IPS DF 19.7 (cell line): Measurements from ENCODE around the gene DOCK4.
"Not testable (repeated sequence)": the region's sequence is repeated elsewhere in the genome, so short reads cannot be mapped to it uniquely, and the experiment has no call there.

ENCODE experiments used
- DNase-seq: peaks from one replicate; pipeline ENCODE4 v3.0.0-alpha.2; 2013; ENCODE audit warnings: low read depth, low spot score

DOCK4 gene

DNA sequence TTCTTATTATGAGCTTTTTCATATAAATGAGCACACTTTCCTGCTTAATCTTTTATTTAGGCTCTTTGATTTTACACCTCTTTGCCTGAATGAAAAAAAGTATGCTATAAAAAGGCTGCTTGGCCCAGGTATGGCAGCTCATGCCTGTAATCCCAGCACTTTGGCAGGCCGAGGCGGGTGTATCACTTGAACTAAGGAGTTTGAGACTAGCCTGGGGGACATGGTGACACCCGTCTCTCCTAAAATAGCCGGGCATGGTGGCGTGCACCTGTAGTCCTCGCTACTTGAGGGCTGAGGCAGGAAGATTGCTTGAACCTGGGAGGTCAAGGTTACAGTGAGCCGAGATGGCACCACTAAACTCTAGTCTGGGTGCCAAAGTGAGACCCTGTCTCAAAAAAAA, 72.9 kb downstream of the DOCK4 start:
- DNase-seq: no peak

DNA sequence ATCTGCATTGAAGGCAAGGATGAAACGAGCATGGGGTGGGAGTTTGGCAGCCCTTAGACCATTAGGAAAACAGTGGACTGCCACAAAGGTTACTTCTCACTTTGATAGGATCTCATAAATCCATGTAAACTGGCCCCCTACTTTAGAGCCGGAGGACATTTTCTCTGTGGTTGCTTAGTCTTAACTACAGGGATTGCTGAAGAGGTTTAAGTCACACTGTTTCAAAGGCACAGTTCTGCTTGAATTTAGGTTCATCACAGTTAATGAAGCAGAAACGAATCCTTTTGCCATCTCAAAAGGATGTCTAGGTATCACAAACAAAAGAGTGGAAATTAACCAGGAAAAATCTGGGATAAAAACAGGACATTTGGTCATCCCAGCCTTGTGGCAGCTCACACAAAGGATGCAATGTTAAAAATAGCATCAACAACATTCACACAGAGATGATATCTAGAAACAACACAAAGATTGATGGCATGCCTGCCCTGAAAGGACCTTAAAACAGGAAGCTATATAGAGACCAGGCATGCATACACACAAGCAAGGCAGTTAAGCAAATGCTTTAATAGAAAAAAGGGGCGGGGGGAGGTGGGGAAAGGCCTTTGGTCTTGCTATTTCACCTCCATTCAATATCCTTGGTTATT, 74.0 kb downstream of the DOCK4 start:
- DNase-seq: no peak

DNA sequence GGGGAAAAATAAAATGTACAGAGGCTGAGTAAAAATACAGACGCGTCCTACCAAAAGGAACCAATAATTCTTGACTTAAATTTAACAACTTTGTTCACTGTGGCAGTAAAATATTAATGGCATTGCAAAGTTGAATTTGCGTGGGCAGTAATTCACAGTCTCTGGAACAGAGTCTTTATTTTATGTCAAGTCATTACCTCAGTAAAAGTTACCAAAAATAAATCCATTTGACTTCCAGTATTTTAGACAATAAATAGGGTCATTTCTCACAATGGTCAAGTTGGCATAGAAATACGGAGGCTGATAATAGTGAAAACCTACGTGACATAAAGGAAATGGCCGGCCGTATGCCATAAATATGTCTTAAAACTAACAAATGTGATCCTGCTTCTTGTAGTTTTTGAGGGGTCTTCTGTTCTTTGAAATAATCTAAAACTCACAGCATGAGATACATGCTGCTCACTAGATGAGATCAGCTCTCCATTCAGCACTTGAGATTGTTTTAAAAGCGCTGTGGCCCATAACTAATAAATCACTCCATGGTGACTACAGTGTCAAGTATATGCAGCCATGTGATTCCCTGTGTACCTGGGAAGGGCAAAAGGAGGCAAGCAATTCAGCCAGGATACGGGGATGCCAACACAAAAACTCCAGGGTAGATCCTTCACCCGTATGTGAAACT, 75.3 kb downstream of the DOCK4 start:
- no peak for DNase-seq

DNA sequence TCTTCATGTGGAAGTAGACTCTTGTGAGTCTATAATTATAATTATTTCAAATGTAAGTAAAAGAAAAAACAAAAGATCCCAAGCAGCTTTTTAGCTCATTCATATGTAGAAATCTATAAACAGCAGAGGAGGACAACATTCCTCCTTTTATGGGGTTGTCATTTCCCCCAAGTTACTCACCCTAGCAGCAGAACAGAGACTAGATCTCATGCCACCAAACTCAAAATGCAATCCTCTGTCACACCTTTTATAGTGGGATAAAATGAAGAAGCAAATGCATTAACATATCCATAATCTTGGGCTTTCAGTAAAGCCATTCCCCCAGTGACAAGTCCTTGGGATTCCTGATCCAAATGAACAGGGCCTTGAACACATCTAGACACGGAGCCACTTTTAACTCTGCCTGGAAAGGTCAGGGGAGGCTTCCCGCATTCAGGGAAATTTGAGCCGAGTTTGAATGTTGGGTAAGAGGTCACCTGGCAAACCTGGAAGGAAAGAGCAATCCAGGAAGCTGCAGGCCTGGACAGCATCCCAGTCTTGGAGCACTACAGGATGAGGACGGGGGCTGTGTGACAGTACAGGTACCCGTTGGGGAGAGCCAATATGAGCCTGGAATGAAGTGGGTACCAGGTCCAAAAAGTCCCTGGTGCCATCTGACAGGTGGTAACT, 76.4 kb downstream of the DOCK4 start:
- DNase-seq: no peak

DNA sequence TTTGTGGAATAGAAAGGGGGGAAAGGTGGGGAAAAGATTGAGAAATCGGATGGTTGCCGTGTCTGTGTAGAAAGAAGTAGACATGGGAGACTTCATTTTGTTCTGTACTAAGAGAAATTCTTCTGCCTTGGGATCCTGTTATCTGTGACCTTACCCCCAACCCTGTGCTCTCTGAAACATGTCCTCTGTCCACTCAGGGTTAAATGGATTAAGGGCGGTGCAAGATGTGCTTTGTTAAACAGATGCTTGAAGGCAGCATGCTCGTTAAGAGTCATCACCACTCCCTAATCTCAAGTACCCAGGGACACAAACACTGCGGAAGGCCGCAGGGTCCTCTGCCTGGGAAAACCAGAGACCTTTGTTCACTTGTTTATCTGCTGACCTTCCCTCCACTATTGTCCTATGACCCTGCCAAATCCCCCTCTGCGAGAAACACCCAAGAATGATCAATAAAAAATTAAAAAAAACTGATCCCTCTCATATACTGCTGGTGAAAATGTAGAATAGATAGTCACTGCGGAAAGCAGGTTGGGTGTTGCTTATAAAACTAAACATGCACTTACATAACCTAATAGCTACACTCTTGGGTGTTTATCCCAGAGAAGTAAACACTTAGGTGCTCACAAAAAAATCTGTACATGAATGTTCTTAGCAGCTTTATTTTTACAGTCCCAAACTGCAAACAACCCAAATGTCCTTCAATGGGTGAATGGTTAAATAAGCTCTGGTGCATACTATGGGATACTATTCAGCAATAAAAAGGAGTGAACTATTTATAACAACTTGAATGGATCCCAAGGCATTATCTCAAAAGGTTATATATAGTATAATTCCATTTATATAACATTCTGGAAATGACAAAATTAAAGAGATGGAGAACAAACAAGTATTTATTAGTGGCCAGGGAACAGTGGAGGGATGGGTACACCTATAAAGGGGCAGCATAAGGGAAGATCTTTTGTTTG, 77.5 kb downstream of the DOCK4 start:
- not testable (repeated sequence) for DNase-seq

DNA sequence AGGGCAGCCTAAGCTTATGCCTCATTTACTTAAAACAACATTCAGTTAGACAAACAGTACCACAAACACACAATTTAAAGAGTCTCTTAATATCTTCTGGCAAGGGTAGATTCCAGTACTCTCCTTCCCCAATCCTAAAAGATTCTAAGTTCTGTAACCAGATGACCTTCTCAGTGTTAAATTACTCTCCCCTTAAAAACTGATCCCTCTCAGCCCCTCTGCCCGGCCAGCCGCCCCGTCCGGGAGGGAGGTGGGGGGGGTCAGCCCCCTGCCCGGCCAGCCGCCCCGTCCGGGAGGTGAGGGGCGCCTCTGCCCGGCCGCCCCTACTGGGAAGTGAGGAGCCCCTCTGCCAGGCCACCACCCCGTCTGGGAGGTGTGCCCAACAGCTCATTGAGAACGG, 78.2 kb downstream of the DOCK4 start:
- not testable (repeated sequence) for DNase-seq

DNA sequence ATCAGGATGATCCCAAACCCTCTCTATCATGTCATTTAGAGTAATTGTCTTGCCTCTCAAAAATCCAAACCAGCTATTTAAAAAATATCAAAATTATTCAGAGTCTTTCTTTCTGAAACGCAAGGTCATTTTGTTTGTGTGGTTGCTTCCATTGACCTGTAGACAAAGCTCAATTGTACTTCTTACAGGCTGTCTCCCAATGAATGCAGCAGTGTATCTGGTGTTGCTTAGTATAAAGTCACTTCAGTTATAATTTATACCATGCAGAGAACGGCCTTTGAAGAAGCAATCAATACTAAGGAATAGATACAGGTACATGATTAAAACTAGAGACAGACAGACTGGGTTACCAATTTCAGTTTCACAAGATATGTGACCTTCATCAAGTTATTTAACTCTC, 80.9 kb downstream of the DOCK4 start:
- DNase-seq: no peak

DNA sequence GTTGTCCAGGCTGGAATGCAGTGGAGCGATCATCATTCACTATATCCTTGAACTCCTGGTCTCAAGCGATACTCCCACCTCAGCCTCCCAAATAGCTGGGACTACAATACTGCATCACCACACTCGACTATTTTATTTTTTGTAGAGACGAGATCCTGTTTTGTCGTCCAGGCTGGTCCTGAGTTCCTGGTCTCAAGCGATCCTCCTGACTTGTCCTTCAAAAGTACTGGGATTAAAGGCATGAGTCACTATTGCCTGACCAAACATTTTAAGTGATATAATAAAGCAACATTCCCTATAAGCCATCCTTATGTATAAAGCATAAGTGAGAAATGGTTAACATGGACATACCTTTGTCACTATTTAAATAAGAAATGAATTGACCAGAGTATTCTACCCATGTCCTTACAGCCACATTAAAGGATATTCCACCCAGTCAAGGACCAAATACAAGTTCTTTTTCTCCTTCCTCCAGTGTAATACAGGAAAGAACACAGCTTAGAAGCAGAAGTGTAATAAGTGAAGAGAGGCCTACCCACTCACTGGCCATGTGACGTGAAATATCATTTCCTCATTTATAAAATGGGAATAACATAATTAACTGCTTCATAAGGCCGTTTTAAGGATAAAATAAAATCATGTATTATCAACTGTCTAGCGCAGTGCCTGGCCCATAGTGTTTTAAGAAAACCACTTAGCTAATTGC, 82.0 kb downstream of the DOCK4 start:
- DNase-seq: no peak

DNA sequence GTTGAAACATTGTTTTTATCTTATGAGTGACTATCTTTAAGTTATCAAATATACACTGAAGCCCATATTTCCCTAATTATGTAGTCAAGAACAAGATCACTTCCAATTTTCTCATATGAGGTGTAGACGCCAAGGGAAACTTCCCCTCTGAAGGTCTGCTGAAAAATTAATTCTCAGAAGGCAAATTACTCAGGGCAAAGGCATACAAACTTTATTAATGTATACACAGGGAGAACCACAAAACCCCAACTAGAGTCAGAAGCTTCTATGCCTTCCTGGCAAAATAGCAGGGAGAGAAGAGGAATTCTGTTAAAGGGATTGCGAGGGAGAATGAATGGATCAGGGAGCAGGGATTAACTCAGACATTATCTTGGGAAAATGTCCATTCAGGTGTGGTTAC, 83.4 kb downstream of the DOCK4 start:
- no peak for DNase-seq

DNA sequence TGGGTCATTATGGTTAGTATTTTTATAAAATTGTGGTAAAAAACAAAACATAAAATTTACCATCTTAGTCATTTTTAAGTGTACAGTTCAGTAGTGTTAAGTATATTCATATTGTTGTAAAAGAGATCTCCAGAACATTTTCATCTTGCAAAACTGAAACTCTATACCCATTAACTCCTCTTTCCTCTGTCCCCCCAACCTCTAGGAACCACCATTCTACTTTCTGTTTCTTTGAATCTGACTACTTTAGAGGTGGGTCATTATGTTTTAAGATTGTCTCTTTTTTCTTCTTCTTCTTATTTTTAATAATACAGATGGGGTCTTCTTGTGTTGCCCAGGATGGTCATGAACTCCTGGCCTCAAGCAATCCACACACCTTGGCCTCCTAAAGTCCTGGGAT, 84.1 kb downstream of the DOCK4 start:
- no peak for DNase-seq

DNA sequence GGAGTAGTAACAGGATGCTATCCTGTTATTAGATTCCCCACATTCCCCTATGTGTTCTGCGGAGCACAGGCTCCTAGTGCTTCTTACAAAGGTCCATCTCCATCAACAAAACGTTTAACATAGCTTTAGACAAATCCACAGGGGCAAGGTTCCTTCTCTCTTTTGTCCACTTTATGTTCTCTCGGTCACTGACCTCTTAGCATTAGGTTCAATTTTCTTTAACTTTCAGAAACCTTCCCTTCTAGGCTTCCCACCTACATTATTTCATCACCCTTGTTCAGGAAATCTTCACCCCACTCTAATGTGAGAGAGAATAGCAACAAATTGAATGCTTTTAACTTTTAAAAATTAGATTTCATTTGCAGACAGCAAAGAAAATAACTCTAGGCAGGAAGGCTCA, 84.9 kb downstream of the DOCK4 start:
- DNase-seq: no peak

DNA sequence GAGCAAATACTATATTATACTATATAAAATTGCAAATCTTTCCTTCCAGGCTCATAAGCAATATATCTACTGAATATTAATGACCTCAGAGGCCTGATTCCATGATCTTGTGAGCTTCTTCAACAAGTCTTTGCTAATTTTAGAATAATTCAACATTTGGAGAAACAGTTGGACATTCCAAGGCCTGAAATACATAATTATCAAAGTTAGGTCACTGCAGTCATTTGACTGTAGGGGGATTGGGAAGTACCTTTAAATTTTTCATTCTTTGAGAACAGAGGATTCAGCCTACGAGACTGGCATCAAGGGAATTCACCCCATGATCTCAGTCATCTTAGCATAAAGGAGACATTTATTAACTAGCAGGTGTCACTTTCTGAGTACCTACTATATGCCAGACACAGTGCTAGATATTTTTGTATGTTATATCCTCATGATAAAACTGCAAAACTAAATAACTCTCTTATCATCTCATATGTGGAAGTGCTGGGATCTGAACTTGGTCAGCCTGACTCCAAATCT, 85.4 kb downstream of the DOCK4 start:
- no peak for DNase-seq

DNA sequence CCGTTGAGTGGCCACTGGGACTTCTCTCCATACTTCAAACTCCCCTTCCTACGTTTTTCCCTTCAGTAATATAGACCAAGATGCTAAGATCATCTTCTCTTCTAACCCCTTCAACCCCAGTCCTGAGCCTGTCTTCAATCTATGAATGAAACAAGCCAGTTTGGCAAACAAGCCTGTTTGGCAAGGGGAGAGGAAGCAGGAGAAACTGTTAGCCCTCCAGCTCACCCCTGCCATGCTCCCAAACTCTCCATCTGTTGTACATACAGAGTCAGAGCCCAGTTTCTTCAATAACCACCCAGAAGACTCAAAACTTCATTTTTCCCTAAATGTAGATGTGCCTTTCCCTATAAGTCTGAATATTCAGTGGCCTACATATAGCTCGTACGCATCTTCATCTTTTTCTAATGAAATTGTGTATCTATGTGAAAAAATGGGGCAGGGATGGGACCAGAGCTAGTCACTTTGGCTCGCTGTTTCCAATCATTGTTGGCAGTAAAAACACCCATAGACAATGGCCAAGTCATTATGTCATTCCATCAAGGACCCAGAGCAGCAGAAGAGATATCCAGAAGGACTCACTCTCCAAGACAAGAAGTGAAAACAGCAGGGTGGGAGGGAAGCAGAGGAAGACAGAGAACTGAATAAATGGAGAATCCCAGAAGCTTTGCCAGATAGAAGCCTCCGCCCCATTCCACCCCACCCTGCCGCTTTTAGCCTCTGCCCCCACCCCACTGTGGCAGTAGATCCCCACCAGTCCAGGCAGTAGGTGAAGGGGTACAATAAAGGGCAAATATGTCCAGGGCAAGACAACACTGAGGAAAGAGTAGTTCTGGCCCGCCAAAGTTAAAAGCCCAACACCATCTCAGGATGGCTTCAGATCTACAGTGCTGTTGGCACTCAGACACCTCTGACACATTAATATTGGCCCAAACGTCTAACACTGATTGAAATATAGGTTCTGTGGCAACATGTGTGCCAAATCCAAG, 87.3 kb downstream of the DOCK4 start:
- no peak for DNase-seq

DNA sequence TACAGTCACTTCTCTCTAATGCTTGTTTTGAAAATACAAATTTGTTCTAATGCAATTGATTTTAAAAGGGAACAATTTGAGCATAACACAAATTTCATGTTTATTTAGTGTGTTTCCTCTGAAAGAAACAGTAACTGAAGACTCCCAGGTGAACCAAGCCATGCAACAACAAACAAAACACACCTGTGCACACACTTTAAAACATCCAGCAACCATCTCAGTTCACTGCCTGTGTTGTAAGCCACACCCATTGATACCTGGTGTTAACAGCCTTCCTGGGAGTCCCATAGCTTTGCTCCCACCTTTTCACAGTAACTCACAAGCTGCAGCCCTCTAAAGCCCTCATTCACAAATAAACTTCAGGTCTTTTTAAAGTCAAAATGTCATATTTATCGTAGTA, 89.3 kb downstream of the DOCK4 start:
- no peak for DNase-seq

DNA sequence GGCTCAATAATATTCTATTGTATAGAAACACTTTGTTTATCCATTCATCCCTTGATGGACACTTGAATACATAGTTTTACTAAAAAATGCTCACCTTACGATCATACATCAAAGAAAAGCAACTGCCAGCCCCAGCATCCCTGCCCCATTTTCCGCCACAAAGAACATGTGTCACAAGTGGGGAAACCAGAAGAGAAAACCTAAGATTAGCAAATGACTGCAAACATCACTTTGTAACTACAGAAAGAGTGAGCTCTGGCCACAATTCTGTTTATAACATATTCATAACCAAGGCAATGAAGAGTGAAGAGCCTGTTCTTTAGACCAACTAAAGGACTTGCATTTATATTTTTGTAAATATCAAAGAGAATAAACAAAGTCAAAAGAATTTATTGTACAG, 89.8 kb downstream of the DOCK4 start:
- DNase-seq: no peak

DNA sequence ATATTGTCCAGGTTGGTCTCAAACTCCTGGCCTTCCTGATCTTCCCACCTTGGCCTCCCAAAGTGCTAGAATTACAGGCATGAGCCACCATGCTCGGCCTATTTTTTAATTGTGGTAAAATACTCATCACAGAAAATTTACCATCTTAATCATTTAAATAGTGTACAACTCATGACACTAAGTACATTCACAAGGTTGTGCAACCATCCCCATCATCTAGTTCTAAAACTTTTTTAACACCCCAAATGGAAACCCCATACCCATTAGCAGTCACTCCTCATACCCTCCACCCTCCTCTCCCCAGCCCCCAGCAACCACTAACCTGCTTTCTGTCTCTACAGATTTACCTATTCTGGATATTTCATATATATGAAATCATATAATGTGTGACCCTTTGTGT, 90.3 kb downstream of the DOCK4 start:
- no peak for DNase-seq

DNA sequence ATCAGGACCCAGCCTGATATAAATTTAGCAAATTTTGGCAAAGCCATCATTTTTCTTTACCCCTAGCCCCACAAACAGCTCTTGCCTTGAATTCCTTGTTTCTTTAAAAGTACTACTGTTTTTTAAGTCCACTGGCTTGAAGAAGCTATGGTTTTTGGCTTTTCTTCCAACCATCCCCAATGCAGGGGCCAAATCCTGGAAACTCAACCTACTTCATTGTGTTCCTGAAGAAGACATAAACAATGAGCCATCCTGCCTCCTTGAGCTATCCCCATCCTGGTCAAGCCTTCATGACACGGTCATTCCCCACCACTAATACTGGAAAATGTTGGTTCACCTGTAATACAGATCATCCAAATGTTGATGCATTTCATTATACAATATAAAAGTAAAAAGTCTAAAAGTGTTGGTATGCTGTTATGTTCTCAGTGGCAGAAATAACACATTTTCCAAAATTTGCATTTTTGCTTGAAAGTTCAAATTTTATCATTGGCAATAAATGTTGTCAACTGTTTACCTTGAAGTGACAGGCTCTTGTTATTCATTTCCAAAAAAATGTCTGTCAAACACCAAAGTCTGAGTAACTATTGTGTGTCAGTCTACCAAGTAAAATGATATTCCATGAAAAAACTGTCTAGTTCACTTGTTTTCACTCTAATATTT, 92.2 kb downstream of the DOCK4 start:
- no peak for DNase-seq

DNA sequence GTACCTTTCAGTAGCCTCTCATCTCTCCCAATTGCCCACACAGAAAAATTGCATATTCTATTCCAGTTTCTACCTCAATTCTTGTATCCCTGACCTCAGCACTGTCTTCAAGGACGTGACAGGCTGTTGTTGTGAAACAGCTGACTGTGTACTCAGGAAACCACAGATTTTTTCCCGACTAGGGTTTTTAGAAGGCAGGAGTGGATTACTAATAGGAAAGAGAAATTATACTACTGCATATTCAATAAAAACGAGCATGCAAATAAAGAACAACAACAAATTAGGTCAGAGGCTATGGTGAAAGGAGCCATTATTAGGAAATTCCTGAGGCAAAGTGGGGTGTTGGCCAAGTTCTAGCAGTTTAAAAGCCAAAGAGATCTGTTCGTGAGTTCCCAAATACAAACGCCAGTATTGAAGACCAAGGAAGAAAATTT, 93.4 kb downstream of the DOCK4 start:
- no peak for DNase-seq

DNA sequence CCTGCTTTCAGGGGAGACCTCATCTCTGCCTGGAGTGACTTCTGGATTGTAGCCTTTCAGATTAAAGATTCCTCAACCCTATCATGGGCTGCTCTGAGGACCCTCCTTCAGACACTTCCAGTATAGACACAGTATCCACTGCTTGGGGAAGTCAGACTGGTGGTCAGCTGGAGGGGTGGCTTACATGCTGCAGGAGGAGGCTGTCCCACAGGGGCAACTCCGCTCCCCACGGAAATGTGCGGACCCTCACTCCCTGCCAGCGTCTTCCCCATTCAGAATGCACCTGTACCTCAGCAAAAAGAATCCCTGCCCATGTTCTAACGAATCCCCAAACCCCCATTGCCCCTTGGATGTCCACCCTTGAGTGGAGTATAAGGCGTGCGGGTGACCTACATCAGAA, 95.5 kb downstream of the DOCK4 start:
- no peak for DNase-seq
